Activated CD8-positive, alpha-beta memory T cell treated with anti-CD3 and anti-CD28 coated beads for 24 hours (primary cell): Measurements from ENCODE around the gene BTBD9.

ENCODE experiments used
- DNase-seq: peaks from one replicate; pipeline ENCODE4 v3.0.0-alpha.2; 2020

Gene BTBD9

GRCh38 chr6:38417521-38417920, 222.2 kb downstream of the BTBD9 start:
- no peak for DNase-seq

GRCh38 chr6:38415231-38416005, 224.3 kb downstream of the BTBD9 start:
- no peak for DNase-seq

GRCh38 chr6:38413102-38413800, 226.5 kb downstream of the BTBD9 start:
- no peak for DNase-seq

GRCh38 chr6:38407192-38407591, 232.5 kb downstream of the BTBD9 start:
- no peak for DNase-seq

GRCh38 chr6:38406096-38406495, 233.6 kb downstream of the BTBD9 start:
- no peak for DNase-seq

GRCh38 chr6:38404900-38405556, 234.7 kb downstream of the BTBD9 start:
- no peak for DNase-seq

- no peak for DNase-seq
Measured at GRCh38 chr6:38404355-38404754, 235.4 kb downstream of the BTBD9 start.

GRCh38 chr6:38403548-38403947, 236.2 kb downstream of the BTBD9 start:
- DNase-seq: no peak

- no peak for DNase-seq
Measured at GRCh38 chr6:38400764-38401163, 239.0 kb downstream of the BTBD9 start.

GRCh38 chr6:38400101-38400500, 239.6 kb downstream of the BTBD9 start:
- no peak for DNase-seq

- no peak for DNase-seq
Measured at GRCh38 chr6:38396209-38396608, 243.5 kb downstream of the BTBD9 start.

GRCh38 chr6:38393986-38394385, 245.7 kb downstream of the BTBD9 start:
- no peak for DNase-seq

GRCh38 chr6:38391626-38392579, 247.8 kb downstream of the BTBD9 start:
- DNase-seq: no peak

GRCh38 chr6:38391206-38391605, 248.5 kb downstream of the BTBD9 start:
- no peak for DNase-seq

- DNase-seq: no peak
Measured at GRCh38 chr6:38389875-38390274, 249.9 kb downstream of the BTBD9 start.

- DNase-seq: no peak
Measured at GRCh38 chr6:38387971-38388370, 251.8 kb downstream of the BTBD9 start.

- no peak for DNase-seq
Measured at GRCh38 chr6:38387461-38387860, 252.3 kb downstream of the BTBD9 start.

- DNase-seq: no peak
Measured at GRCh38 chr6:38378801-38379200, 260.9 kb downstream of the BTBD9 start.

- no peak for DNase-seq
Measured at GRCh38 chr6:38375937-38376336, 263.8 kb downstream of the BTBD9 start.

- DNase-seq: no peak
Measured at GRCh38 chr6:38375341-38375740, 264.4 kb downstream of the BTBD9 start.

- DNase-seq: no peak
Measured at GRCh38 chr6:38371881-38372280, 267.8 kb downstream of the BTBD9 start.
